HG02588 (cell line): ENCODE results near the gene USP33.
"Not testable (repeated sequence)": the region's sequence is repeated elsewhere in the genome, so short reads cannot be mapped to it uniquely, and the experiment has no call there.

Experiments
- ATAC-seq: cut with Tn5 transposase; IDR thresholded peaks from one replicate; pipeline ENCODE4 v1.9.1; 2021; ENCODE audit warnings: mild to moderate bottlenecking, moderate library complexity; ENCODE audit not compliant: unreplicated experiment

USP33 gene

GRCh38 chr1:77741316-77741715 is 18.3 kb downstream of the USP33 start:
- no peak for ATAC-seq

GRCh38 chr1:77739235-77739634 is 20.4 kb downstream of the USP33 start:
- no peak for ATAC-seq

- no peak for ATAC-seq
Observed at GRCh38 chr1:77732090-77732489, 27.6 kb downstream of the USP33 start.

GRCh38 chr1:77725706-77726105 is 33.9 kb downstream of the USP33 start:
- no peak for ATAC-seq

- no peak for ATAC-seq
Observed at GRCh38 chr1:77718181-77718580, 41.5 kb downstream of the USP33 start.

- ATAC-seq, result no peak
Observed at GRCh38 chr1:77716065-77716464, 43.6 kb downstream of the USP33 start.

GRCh38 chr1:77709727-77710126 is 49.9 kb downstream of the USP33 start:
- ATAC-seq, result no peak

GRCh38 chr1:77706321-77706720 is 53.3 kb downstream of the USP33 start:
- no peak for ATAC-seq

GRCh38 chr1:77704736-77705135 is 54.9 kb downstream of the USP33 start:
- no peak for ATAC-seq

- ATAC-seq, result not testable (repeated sequence)
Observed at GRCh38 chr1:77699673-77700072, 60.0 kb downstream of the USP33 start.

GRCh38 chr1:77697441-77697840 is 62.2 kb downstream of the USP33 start:
- no peak for ATAC-seq

- ATAC-seq, result no peak
Observed at GRCh38 chr1:77688939-77689338, 70.7 kb downstream of the USP33 start.

- ATAC-seq, result no peak
Observed at GRCh38 chr1:77687519-77687906, 72.1 kb downstream of the USP33 start.

- no peak for ATAC-seq
Observed at GRCh38 chr1:77686796-77687518, 72.7 kb downstream of the USP33 start.

- peak; percentile 80 for ATAC-seq
Observed at GRCh38 chr1:77683160-77684148, 76.2 kb downstream of the USP33 start.

- ATAC-seq, result peak; percentile 70
Observed at GRCh38 chr1:77682460-77683159, 77.0 kb downstream of the USP33 start, which contains the start of gene ZZZ3. Gene ZZZ3 (minus strand): TSS chr1:77682658. CDS start chr1:77633354, 49,304 bp downstream.

GRCh38 chr1:77680173-77680572 is 79.5 kb downstream of the USP33 start:
- no peak for ATAC-seq

GRCh38 chr1:77678660-77679610 is 80.7 kb downstream of the USP33 start:
- no peak for ATAC-seq

GRCh38 chr1:77674807-77675206 is 84.8 kb downstream of the USP33 start:
- not testable (repeated sequence) for ATAC-seq
